HG02885 (cell line): ENCODE data around the gene SPATA3.
A peak's percentile ranks its signal among the peaks of the same experiment; 100 is the strongest.
"Not testable (repeated sequence)": the region's sequence is repeated elsewhere in the genome, so short reads cannot be mapped to it uniquely, and the experiment has no call there.

ENCODE experiments used
- ATAC-seq: cut with Tn5 transposase; IDR thresholded peaks from one replicate; pipeline ENCODE4 v1.9.1; 2021; ENCODE audit warnings: mild to moderate bottlenecking; ENCODE audit not compliant: unreplicated experiment, poor library complexity

The SPATA3 gene

GRCh38 chr2:231015926-231016325 is 20.0 kb downstream of the SPATA3 start:
- no peak for ATAC-seq

- ATAC-seq: no peak
These were observed 20.8 kb downstream of the SPATA3 start for GRCh38 chr2:231016566-231017230.

GRCh38 chr2:231017231-231017598 is 21.3 kb downstream of the SPATA3 start:
- no peak for ATAC-seq

- no peak for ATAC-seq
These were observed 22.3 kb downstream of the SPATA3 start for GRCh38 chr2:231018184-231018583.

GRCh38 chr2:231025059-231025458 is 29.1 kb downstream of the SPATA3 start:
- not testable (repeated sequence) for ATAC-seq

GRCh38 chr2:231028889-231029288 is 33.0 kb downstream of the SPATA3 start:
- ATAC-seq: no peak

GRCh38 chr2:231029563-231029962 is 33.6 kb downstream of the SPATA3 start:
- ATAC-seq: no peak

- ATAC-seq: no peak
These were observed 34.8 kb downstream of the SPATA3 start for GRCh38 chr2:231030725-231031124.

GRCh38 chr2:231032575-231033140 is 36.7 kb downstream of the SPATA3 start:
- ATAC-seq: no peak

GRCh38 chr2:231033147-231034132 is 37.5 kb downstream of the SPATA3 start:
- no peak for ATAC-seq

GRCh38 chr2:231034291-231034882 is 38.5 kb downstream of the SPATA3 start:
- no peak for ATAC-seq

- ATAC-seq: no peak
These were observed 40.2 kb downstream of the SPATA3 start for GRCh38 chr2:231036131-231036530.

- no peak for ATAC-seq
These were observed 40.7 kb downstream of the SPATA3 start for GRCh38 chr2:231036578-231037106.

GRCh38 chr2:231037202-231037730 is 41.3 kb downstream of the SPATA3 start, which contains the start of gene C2orf72:
C2orf72 (plus strand) TSS chr2:231037523; CDS start chr2:231037566, 43 bp downstream.
- ATAC-seq: peak; percentile 36

GRCh38 chr2:231037731-231038482 is 42.0 kb downstream of the SPATA3 start:
- peak; percentile 50 for ATAC-seq

GRCh38 chr2:231038483-231039293 is 42.8 kb downstream of the SPATA3 start:
- no peak for ATAC-seq

GRCh38 chr2:231039294-231039664 is 43.4 kb downstream of the SPATA3 start:
- ATAC-seq: no peak

- ATAC-seq: no peak
These were observed 44.0 kb downstream of the SPATA3 start for GRCh38 chr2:231039821-231040364.
